ENCODE data around the gene RABGAP1. TPM values are rescaled to one million over a fixed set of nuclear protein-coding genes. Genes with fewer than 3 reads are reported as not detected.
A peak's percentile ranks its signal among the peaks of the same experiment; 100 is the strongest.

The RABGAP1 gene
- total and polyA plus RNA-seq, 2 experiments from 2014 or later, result 8.5 to 33.9 TPM

- Histone ChIP-seq H3K4me1 (ENCODE audit: insufficient read depth) (peaks cover 8% of the 10 kb centered on the region; the same call in 1 of the 2 replicates), H3K27me3 (ENCODE audit: insufficient read depth) (no peaks in the 10 kb centered on the region), H3K9me2 (ENCODE audit: insufficient read depth) (0 out of 2 replicates have a peak, but pooled peaks cover 3% of the 10 kb centered on the region), H3F3A (replicated peaks; ENCODE audit: low read depth) (no peaks in the 10 kb centered on the region), H3K79me2 (replicated peaks; ENCODE audit: insufficient read depth) (no peaks in the 10 kb centered on the region; the same call in 1 of the 2 replicates), H3K4me3 (no peak overlapping the region), H2AFZ (no peak overlapping the region), H3K4me2 (no peak overlapping the region), H3K36me3 (ENCODE audit: insufficient read depth) (no peaks in the 10 kb centered on the region; the same call in 1 of the 2 replicates), H3K27ac (ENCODE audit: low read depth) (no peak overlapping the region), H4K20me1 (replicated peaks; ENCODE audit: insufficient read depth) (no peaks in the 10 kb centered on the region)
- Mint-ChIP-seq H3K27me3 (ENCODE audit: insufficient read depth, low read depth, poor library complexity) (peaks cover 5% of the 10 kb centered on the region), H3K4me1 (peaks cover 3% of the 10 kb centered on the region), H3K4me3 (no peak overlapping the region), H3K27ac (0 out of 2 replicates have a peak overlapping the region, but pooled peaks have one; percentile 19), H3K36me3 (ENCODE audit: low read depth) (peaks cover 30% of the 10 kb centered on the region; the same call in 2 of the 3 replicates), H3K9me3 (no peaks in the 10 kb centered on the region; the same call in 2 of the 3 replicates)
- ATAC-seq (no peak), DNase-seq (ENCODE audit: low spot score) (no peak)
- TF ChIP-seq EZH2phosphoT487 (IDR thresholded peaks at IDR 0.05; ENCODE audit: unreplicated experiment), result no peak
- no peak for TF ChIP-seq ZNF462 (CRISPR knock-in tag; IDR thresholded peaks at IDR 0.05)
- no peak for TF ChIP-seq ETS1 (IDR thresholded peaks at IDR 0.05)
- TF ChIP-seq EZH2 (IDR thresholded peaks at IDR 0.05; ENCODE audit: low read depth, unreplicated experiment), result no peak
- TF ChIP-seq NANOG (IDR thresholded peaks at IDR 0.05; ENCODE audit: borderline replicate concordance), result no peak
- no peak for TF ChIP-seq STAT1 (IDR thresholded peaks at IDR 0.05; ENCODE audit: unreplicated experiment)
Measured at GRCh38 chr9:123058834-123059233, 118.0 kb downstream of the RABGAP1 start.

Measured in GM23338 (cell line).